B cell (primary cell): ENCODE measurements around the gene BRD1.

ENCODE experiments used
- CTCF ChIP-seq: fragments of 200-600 bp; IDR thresholded peaks from one replicate; pipeline ENCODE4 v1.8.0; 2022; ENCODE audit warnings: antibody characterized with exemption, mild to moderate bottlenecking
- EZH2 ChIP-seq: IDR thresholded peaks from 2 replicates; pipeline ENCODE4 v1.6.1; 2012; ENCODE audit warnings: borderline replicate concordance, low read depth, mild to moderate bottlenecking, moderate library complexity, low read length; ENCODE audit not compliant: insufficient read depth, poor library complexity, severe bottlenecking

- TF ChIP-seq CTCF = no peak
- no peak for TF ChIP-seq EZH2
These were observed 73.5 kb downstream of the BRD1 start for GRCh38 chr22:49753961-49754695.
